Bronchial epithelial cell (primary cell): ENCODE data around the gene HIF1AN. TPM values are rescaled to one million over a fixed set of nuclear protein-coding genes. Genes with fewer than 3 reads are reported as not detected.

Source experiments
- DNase-seq: peaks from one replicate; pipeline ENCODE4 v3.0.0-alpha.2; 2010; ENCODE audit warnings: low read depth
- FAIRE-seq: peaks from 2 replicates; lab custom pipeline; 2011; peaks lifted over from hg19 to GRCh38; lab: Jason Lieb, UNC
- H3K27me3 ChIP-seq: 2 replicates; pipeline ENCODE4 v1.5.1; 2011; ENCODE audit warnings: low read length; ENCODE audit not compliant: control insufficient read depth, insufficient read depth
- H3K36me3 ChIP-seq: 2 replicates; pipeline ENCODE4 v1.5.1; 2011; ENCODE audit warnings: low read length; ENCODE audit not compliant: control insufficient read depth, insufficient read depth
- H3K4me3 ChIP-seq: 2 replicates; pipeline ENCODE4 v1.5.1; 2011; ENCODE audit warnings: mild to moderate bottlenecking, low read depth, low read length, control low read depth
- total RNA-seq: library from RNA; depleted of rRNA; stranded (reverse); fragments of >200 nt; gene quantifications from 2 replicates; pipeline ENCODE4 v1.2.1, GENCODE V29; 2014
- TF ChIP-seq, protein P1 (sequence below): IDR thresholded peaks from 2 replicates; pipeline ENCODE4 v1.5.1; 2011; ENCODE audit warnings: mild to moderate bottlenecking, moderate library complexity, low read length, control low read depth, inconsistent platforms; ENCODE audit not compliant: insufficient read depth, severe bottlenecking

The HIF1AN gene
- total RNA-seq, 1 donor from 2014 or later: 9.0 TPM

DNA sequence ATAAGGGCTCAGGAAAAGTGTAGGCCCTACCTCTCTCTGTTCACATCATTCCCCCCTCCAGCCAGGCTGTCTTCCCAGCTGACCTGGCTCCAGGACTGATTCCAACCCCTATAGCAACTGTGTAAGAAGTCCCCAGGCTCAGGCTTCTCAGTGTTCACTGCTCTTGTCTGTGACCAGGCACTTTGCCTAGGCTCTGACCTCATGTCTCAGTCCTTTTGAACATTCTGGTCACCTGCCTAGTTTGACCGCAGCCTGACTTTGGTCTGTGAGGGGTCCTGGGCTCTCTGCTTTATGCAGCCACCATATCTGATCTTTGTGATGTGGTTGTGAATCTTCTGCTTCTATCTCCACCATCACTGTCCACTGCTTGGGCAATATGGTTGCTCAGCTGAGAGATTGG is 24.5 kb downstream of the HIF1AN start:
- TF ChIP-seq, protein P1, sequence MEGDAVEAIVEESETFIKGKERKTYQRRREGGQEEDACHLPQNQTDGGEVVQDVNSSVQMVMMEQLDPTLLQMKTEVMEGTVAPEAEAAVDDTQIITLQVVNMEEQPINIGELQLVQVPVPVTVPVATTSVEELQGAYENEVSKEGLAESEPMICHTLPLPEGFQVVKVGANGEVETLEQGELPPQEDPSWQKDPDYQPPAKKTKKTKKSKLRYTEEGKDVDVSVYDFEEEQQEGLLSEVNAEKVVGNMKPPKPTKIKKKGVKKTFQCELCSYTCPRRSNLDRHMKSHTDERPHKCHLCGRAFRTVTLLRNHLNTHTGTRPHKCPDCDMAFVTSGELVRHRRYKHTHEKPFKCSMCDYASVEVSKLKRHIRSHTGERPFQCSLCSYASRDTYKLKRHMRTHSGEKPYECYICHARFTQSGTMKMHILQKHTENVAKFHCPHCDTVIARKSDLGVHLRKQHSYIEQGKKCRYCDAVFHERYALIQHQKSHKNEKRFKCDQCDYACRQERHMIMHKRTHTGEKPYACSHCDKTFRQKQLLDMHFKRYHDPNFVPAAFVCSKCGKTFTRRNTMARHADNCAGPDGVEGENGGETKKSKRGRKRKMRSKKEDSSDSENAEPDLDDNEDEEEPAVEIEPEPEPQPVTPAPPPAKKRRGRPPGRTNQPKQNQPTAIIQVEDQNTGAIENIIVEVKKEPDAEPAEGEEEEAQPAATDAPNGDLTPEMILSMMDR: no peak
- Histone ChIP-seq H3K27me3 (peaks cover 6% of the 10 kb centered on the region), H3K36me3 (no peaks in the 10 kb centered on the region), H3K4me3 (no peak overlapping the region)
- FAIRE-seq (peak; percentile 7), DNase-seq (no peak)

- Histone ChIP-seq H3K36me3 (no peaks in the 10 kb centered on the region), H3K27me3 (peaks cover 6% of the 10 kb centered on the region), H3K4me3 (no peak overlapping the region)
- TF ChIP-seq, protein P1: no peak
- no peak for DNase-seq
- no peak for FAIRE-seq
Measured at GRCh38 chr10:100561005-100561404, 25.3 kb downstream of the HIF1AN start.

DNA sequence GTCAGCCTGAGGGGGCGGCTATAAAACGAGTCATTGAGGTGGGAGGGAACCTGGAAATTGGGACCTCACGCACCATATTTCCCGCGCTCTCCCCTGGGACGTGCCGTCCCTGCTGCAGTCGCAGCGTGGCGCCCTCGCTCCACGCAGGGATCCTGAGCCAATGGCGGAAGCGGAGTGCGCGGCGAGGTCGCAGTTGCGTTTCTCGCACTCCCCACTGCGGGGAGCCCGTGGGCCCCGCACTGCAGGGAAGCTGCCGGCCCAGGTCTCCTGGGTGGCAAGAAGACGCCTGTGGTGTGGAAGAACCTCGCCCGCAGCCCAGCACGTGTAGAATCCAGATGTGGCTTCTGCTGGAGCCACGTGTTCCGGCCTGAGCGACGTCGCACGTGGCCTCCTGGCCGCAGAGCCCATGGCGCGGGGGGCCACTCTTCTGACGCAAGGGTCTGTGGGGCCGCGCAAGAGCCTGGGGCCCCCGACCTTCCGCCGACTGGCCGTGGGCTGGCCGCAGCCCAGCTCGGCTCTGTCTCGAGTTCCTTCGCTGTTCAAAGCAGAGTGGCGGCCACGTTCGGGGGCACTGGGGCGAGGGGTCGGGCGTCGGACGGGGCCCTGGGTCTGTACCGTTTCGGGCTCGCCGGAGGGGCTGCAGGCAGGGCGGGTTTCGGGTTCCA is 26.4 kb downstream of the HIF1AN start:
- DNase-seq (peak; percentile 53), FAIRE-seq (peak; percentile 47)
- Histone ChIP-seq H3K36me3 (no peaks in the 10 kb centered on the region), H3K27me3 (peaks cover 9% of the 10 kb centered on the region), H3K4me3 (no peak overlapping the region)
- TF ChIP-seq, protein P1: peak; percentile 99

GRCh38 chr10:100565206-100565985 is 29.7 kb downstream of the HIF1AN start:
- peaks cover 27% of the 10 kb centered on the region for H3K27me3 ChIP-seq
- DNase-seq (no peak), FAIRE-seq (peak; percentile 80)
- H3K4me3 ChIP-seq: no peak overlapping the region
- TF ChIP-seq, protein P1: no peak
- no peaks in the 10 kb centered on the region for H3K36me3 ChIP-seq

- Histone ChIP-seq H3K36me3 (no peaks in the 10 kb centered on the region), H3K27me3 (peaks cover 33% of the 10 kb centered on the region), H3K4me3 (no peak overlapping the region)
- DNase-seq (no peak), FAIRE-seq (no peak)
- TF ChIP-seq, protein P1: no peak
Measured at GRCh38 chr10:100566561-100566960, 30.8 kb downstream of the HIF1AN start.
